Measurements from ENCODE around the gene CACNG6.

DNA sequence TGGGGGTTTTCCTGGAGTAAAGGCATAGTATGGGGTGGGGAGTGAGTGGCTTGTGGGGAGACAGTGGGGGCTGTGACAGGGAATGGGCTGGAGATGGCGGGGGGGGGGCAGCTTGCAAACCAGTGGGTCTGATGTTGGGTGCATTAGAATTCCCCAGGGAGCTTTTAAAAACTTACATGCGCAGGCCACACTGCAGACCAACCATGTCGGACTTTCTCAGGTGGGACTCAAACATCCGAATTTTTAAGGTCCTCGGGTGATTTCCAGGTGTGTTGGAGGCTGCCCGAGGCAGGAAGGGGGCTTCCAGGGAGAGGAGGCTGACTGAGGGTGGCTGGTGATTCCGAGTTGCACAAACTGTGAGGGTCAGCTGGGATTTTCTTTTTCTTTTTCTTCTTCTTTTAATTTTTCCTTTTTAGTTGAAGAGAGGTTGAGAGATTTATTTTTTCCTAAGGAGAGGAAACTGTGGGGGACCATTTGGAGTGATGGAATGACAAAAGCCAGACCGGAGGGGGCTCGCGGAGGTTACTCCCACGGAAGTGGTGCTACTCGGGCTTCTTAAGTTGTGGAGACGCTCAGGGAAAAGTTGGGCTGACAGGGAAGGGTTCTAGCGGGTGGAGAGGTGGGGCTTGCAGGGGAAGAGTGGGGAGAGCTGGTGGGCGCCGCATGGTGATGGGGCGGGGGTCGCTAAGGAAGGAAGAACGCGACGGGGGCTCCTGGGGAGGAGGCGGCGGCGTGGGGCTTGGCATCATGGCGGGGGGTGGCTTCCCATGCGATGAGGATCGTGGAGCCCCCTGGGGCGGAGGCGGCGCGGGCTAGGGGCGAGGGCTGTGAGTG lies 29.7 kb upstream of the CACNG6 start:
- TF ChIP-seq EZH2 (IDR thresholded peaks at IDR 0.05; ENCODE audit: borderline replicate concordance, low read depth, low read length, poor library complexity, severe bottlenecking), result no peak
- TF ChIP-seq, protein P1, sequence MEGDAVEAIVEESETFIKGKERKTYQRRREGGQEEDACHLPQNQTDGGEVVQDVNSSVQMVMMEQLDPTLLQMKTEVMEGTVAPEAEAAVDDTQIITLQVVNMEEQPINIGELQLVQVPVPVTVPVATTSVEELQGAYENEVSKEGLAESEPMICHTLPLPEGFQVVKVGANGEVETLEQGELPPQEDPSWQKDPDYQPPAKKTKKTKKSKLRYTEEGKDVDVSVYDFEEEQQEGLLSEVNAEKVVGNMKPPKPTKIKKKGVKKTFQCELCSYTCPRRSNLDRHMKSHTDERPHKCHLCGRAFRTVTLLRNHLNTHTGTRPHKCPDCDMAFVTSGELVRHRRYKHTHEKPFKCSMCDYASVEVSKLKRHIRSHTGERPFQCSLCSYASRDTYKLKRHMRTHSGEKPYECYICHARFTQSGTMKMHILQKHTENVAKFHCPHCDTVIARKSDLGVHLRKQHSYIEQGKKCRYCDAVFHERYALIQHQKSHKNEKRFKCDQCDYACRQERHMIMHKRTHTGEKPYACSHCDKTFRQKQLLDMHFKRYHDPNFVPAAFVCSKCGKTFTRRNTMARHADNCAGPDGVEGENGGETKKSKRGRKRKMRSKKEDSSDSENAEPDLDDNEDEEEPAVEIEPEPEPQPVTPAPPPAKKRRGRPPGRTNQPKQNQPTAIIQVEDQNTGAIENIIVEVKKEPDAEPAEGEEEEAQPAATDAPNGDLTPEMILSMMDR (conservative IDR thresholded peaks at IDR 0.05; ENCODE audit: low read depth, low read length), result no peak
